ENCODE measurements around the gene AGER. TPM values are rescaled to one million over a fixed set of nuclear protein-coding genes. Genes with fewer than 3 reads are reported as not detected.
A peak's percentile ranks its signal among the peaks of the same experiment; 100 is the strongest.
"Not testable (repeated sequence)": the region's sequence is repeated elsewhere in the genome, so short reads cannot be mapped to it uniquely, and the experiment has no call there.

The AGER gene
- total RNA-seq, 1 donor from 2014 or later, result 1.8 TPM

DNA sequence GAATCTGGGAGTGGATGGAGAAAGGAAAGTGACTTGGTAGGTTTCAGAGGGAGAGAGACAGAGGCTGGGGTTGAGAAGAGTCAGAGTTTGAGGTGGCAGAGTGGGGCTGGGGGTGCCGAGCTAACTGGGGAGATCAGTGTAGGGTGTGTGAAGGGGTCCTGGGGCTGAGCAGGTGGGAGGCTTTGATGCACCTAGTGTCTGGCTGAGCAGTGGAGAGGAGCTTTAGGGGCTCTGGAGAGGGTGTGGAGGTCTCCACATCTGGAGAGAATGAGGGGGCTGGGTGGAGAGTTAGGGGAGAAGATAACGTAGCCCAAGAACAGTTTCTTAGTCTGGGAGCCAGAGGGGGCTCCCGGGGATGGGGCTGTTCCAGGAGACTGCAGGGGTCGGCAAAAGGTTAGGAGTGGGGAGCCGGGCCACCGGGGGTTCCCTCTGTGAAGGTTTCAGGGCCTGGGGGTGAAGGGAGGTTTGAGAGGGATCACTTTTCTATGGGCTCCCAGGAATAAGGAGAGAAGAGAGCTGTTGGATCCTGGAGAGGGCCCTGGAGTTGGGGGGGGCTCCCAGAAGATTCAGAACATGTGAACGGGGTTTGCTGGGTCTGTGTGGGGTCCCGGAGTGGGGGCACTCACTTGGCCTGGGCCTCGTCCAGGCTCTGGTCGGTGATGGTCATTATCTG is 5.2 kb upstream of the AGER start:
- H3K4me3 ChIP-seq, result peak overlapping the region; percentile 83
- H3K4me1 ChIP-seq, result peaks cover 85% of the 10 kb centered on the region
- H3K9me3 ChIP-seq (replicated peaks), result no peaks in the 10 kb centered on the region
- peaks cover 16% of the 10 kb centered on the region for H3K36me3 ChIP-seq
- peak overlapping the region; percentile 98 for H3K27ac ChIP-seq (replicated peaks)
- no peaks in the 10 kb centered on the region for H3K27me3 ChIP-seq (ENCODE audit: low read depth)
- intact Hi-C loops (cut with micrococcal nuclease), result no loop called here
- no peak for DNase-seq
- TF ChIP-seq, protein P1, sequence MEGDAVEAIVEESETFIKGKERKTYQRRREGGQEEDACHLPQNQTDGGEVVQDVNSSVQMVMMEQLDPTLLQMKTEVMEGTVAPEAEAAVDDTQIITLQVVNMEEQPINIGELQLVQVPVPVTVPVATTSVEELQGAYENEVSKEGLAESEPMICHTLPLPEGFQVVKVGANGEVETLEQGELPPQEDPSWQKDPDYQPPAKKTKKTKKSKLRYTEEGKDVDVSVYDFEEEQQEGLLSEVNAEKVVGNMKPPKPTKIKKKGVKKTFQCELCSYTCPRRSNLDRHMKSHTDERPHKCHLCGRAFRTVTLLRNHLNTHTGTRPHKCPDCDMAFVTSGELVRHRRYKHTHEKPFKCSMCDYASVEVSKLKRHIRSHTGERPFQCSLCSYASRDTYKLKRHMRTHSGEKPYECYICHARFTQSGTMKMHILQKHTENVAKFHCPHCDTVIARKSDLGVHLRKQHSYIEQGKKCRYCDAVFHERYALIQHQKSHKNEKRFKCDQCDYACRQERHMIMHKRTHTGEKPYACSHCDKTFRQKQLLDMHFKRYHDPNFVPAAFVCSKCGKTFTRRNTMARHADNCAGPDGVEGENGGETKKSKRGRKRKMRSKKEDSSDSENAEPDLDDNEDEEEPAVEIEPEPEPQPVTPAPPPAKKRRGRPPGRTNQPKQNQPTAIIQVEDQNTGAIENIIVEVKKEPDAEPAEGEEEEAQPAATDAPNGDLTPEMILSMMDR (IDR thresholded peaks at IDR 0.05; ENCODE audit: borderline replicate concordance), result no peak

DNA sequence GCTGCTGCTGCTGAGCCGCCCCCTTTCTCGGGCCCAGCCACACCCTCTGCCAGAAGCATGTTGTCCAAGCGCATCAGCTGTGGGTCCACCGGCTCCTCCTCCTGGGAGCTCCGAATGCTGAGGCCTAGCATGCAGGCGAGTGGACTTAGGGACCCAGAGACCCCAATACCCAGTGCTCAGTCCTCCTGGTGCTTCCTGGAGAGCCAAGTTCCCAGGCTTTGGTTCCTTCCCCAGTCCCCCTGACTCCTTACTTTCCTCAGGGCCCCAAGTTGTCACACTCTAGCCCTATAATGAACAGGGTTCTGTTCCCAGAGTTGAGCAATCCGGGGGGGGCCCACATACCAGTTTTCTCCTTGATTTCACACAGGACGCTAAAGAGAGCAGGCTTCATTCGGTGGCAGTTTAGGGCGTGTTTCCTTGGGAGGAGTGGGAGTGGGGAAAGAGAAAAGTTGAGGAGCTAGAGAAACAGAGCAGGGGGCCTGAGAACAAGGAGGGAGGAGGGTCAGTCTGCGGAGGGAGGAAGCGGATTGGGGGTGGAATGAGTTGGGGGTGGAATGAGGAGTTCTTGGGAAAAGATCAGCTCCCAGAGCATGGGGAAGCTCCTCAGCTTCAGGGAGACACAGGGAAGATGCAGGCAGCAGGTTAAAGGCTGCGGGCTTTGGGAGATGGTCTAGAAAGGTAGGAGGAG is 4.5 kb upstream of the AGER start:
- TF ChIP-seq, protein P1 (IDR thresholded peaks at IDR 0.05; ENCODE audit: borderline replicate concordance), result no peak
- Histone ChIP-seq H3K9me3 (replicated peaks) (no peaks in the 10 kb centered on the region), H3K4me1 (peaks cover 91% of the 10 kb centered on the region), H3K27ac (replicated peaks) (peak overlapping the region; percentile 98), H3K27me3 (ENCODE audit: low read depth) (no peaks in the 10 kb centered on the region), H3K4me3 (peak overlapping the region; percentile 83), H3K36me3 (peaks cover 16% of the 10 kb centered on the region)
- DNase-seq, result no peak
- intact Hi-C loops (cut with micrococcal nuclease), result no loop called here

DNA sequence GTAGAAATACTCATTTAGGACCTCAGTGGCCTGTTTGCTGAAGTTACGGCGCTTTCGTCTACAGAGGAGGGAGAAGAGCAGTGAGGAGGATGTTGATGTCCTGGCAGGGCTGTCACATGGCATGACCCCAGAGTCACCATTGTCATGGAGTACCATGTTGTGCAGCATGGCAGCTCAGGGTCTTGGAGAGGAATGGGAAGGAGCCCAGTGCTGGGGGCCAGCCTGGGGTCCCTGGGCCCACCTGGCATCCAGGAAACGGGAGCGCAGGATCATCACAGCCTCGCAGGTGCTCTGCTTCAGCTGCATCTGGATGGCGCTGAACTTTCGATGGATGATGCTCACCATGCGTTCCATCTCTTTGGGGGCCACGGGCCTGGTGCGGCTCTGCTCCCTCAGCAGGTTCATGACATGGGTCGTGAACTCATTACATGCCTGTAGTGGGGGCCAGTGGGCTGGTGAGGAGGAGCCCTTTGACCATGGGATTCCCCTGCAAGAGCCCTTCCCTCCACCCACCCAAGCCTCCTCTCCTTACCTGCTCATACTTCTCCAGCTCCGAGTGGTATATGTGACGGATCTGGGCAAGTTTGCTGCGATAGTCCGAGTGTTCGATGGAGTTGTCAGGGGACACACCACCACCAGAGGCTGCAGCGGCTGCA is 3.8 kb upstream of the AGER start:
- DNase-seq; H3K27me3 ChIP-seq (ENCODE audit: low read depth); H3K9me3 ChIP-seq (replicated peaks); intact Hi-C loops (cut with micrococcal nuclease): not testable (repeated sequence)
- H3K36me3 ChIP-seq, result peaks cover 18% of the 10 kb centered on the region
- H3K27ac ChIP-seq (replicated peaks), result peak overlapping the region; percentile 98
- peaks cover 91% of the 10 kb centered on the region for H3K4me1 ChIP-seq
- H3K4me3 ChIP-seq, result peak overlapping the region; percentile 83

DNA sequence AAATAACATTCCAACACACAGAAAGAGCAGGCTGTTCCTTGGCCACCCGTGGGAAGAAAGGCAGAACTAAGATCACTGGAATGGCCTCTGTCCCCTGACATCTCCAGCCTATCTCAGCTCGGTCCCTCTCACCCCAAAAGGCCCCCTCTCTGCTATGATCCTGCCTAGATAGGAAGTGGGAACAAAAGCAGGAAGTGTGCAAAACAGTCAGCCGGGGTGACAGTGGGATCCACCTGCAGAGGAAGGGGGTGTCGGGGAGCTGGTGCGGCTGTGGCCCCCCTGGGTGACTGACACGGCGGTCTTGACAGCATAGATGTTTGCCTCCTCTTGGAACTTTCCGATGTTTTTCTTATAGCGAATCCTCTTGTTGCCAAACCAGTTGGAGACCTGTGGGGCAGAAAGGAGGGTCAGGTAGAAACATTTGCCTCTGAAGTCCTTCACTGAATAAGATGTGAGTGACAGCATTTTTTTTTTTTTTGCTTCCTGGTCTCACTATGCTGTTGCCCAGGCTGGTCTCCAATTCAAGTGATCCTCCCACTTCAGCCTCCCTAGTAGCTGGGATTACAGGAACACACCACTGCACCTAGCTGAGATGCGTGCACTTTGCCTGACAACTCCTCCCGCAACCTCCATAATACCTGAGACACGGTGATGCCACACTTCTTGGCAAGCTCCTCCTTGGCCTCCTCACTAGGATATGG is 3.1 kb upstream of the AGER start:
- TF ChIP-seq, protein P1 (IDR thresholded peaks at IDR 0.05; ENCODE audit: borderline replicate concordance), result no peak
- no peak for DNase-seq
- H3K4me1 ChIP-seq, result peaks cover 91% of the 10 kb centered on the region

DNA sequence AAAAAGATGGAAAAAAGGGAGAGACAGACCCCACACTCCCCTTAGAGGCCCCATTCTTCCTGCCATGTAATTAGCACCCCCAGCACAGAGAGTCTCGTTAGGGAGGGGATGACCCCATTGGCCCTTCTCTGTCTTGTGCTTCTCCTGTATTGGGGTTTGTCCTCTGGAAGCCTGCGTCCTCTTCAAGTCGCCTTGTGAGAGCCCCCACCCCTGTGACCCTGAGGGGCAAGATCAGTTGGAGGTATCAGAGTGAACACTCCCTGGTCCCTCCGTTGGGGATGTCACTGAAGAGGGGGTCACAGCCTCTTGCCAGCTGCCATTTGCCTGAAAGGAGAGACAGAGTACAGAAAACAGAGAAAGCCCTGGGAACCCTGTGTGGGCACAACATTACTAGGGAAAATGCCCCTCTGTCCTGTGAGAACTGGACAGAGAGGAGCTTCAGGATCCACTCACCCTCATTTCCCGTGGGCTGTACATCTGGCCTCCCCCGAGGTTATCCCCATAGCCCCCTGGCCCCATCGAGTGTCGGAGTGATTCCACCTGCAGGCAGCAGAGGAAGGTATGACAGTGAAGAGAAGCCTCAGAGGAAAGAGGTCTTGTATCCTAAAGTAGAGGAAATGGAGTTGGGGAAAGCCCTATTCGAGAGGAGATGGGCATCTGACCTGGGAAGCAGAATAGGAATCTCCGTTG is 2.2 kb upstream of the AGER start:
- H3K27me3 ChIP-seq (ENCODE audit: low read depth); H3K9me3 ChIP-seq (replicated peaks); DNase-seq; intact Hi-C loops (cut with micrococcal nuclease): not testable (repeated sequence)
- Histone ChIP-seq H3K4me3 (peak overlapping the region; percentile 11), H3K4me1 (peaks cover 91% of the 10 kb centered on the region), H3K36me3 (peaks cover 28% of the 10 kb centered on the region), H3K27ac (replicated peaks) (peak overlapping the region; percentile 98)

More for the DNA sequence above, 3.1 kb upstream of the AGER start:
- intact Hi-C loops (cut with micrococcal nuclease), result no loop called here
- Histone ChIP-seq H3K9me3 (replicated peaks) (no peaks in the 10 kb centered on the region), H3K27me3 (ENCODE audit: low read depth) (no peaks in the 10 kb centered on the region), H3K4me3 (peak overlapping the region; percentile 83), H3K36me3 (peaks cover 23% of the 10 kb centered on the region), H3K27ac (replicated peaks) (peak overlapping the region; percentile 98)

DNA sequence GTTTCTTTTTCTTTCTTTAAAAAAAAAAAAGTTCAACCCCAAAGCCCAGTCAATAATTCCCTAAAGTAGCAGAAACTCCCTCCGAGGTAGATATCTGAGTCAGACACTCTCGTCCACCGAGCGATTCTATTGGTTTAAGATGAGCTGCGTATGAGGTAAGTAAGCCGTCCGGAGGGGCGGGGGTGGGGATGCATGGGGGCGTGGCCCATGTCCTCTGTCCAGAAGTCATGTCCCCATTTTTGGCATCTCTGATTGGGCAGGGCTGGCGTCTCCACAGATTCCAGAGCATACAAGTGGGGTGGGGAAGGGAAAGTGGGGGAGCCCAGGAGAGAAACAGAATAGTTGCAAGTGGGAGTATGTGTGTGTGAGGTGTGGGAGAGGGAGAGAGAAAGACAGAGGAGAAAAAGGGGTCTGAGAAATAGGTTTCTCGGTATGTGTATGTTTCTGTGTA is 1.7 kb upstream of the AGER start:
- peak overlapping the region; percentile 98 for H3K27ac ChIP-seq (replicated peaks)
- H3K27me3 ChIP-seq (ENCODE audit: low read depth); intact Hi-C loops (cut with micrococcal nuclease); H3K9me3 ChIP-seq (replicated peaks): not testable (repeated sequence)
- peaks cover 91% of the 10 kb centered on the region for H3K4me1 ChIP-seq
- peaks cover 34% of the 10 kb centered on the region for H3K36me3 ChIP-seq
- H3K4me3 ChIP-seq, result peak overlapping the region; percentile 11
- peak; percentile 90 for DNase-seq

All from left ventricle myocardium inferior (tissue), 1 donor.